ENCODE measurements around the gene TMEM95.

DNA sequence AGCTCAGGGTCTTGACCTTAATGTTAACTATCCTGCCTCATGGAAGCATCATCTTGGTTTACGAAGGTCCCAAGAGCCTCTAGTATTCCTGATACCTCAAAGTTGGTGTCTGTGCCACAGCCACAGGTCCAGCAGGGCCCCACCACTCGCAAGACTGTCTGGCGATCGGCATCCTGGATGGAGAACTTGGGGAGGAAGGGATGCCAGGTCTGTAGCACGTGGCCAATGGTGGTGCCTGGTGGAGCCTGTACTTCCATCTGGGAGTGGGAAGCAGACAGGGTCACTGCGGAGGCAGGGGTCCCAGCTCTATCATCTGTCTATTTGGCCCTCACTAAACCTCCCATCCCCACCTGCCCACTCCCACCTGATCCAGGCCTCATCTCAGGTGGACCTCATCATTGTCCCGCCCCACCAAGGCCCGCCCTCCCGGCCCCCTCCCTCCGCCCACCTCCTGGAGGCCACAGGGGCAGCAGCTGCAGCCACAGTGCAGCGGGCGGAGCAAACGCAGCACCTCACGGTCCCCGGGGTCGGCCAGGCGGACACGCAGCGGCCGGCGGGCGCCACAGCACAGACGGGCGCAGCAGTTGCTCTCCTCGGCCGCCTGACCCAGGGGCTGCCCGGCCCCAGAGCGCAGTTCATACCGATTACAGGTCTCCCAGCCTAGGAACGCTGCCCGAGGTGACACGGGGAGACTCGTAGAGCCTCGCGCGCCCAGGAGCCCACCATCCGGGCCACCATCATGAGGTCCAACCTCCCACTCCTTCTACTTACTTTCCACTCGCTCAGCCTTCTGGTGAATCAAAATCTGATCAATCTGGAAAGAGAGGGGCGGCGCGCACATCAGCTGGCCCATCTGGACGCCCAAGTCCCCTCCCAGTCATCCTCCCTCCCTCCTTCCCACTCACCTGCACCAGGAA, 38.0 kb downstream of the TMEM95 start:
- TF ChIP-seq, protein P1, sequence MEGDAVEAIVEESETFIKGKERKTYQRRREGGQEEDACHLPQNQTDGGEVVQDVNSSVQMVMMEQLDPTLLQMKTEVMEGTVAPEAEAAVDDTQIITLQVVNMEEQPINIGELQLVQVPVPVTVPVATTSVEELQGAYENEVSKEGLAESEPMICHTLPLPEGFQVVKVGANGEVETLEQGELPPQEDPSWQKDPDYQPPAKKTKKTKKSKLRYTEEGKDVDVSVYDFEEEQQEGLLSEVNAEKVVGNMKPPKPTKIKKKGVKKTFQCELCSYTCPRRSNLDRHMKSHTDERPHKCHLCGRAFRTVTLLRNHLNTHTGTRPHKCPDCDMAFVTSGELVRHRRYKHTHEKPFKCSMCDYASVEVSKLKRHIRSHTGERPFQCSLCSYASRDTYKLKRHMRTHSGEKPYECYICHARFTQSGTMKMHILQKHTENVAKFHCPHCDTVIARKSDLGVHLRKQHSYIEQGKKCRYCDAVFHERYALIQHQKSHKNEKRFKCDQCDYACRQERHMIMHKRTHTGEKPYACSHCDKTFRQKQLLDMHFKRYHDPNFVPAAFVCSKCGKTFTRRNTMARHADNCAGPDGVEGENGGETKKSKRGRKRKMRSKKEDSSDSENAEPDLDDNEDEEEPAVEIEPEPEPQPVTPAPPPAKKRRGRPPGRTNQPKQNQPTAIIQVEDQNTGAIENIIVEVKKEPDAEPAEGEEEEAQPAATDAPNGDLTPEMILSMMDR (conservative IDR thresholded peaks at IDR 0.05 in 1 of 2, IDR thresholded peaks at IDR 0.05 in 1 of 2; ENCODE audit: extremely low read depth in 1 of 2, insufficient read depth in 1 of 2, low read depth in 1 of 2, low read length in 2 of 2), result no peak
- no peak for TF ChIP-seq EZH2 (IDR thresholded peaks at IDR 0.05; ENCODE audit: borderline replicate concordance, low read length)
